ENCODE data around the gene LCN9.

DNA sequence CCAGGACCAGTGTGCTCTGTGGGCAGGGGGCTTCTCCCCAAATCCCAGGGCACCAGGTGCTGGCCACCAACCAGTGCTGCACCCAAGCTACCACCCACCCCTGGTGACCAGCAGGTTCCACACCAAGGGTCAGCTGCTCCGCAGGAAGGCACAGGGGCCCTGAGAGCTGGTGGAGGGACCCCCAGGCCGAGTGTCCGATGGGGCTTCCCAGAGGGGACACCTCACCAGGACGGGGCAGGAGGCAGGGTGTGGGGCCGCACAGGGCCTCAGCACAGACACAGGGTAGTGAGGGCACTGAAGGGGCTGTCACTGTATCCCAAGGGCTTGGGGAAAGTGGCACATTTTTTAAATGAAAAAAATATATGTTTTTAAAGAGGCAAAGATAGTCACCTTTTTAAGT is 18.1 kb downstream of the LCN9 start:
- TF ChIP-seq POLR2A (IDR thresholded peaks at IDR 0.05): no peak
- TF ChIP-seq, protein P1, sequence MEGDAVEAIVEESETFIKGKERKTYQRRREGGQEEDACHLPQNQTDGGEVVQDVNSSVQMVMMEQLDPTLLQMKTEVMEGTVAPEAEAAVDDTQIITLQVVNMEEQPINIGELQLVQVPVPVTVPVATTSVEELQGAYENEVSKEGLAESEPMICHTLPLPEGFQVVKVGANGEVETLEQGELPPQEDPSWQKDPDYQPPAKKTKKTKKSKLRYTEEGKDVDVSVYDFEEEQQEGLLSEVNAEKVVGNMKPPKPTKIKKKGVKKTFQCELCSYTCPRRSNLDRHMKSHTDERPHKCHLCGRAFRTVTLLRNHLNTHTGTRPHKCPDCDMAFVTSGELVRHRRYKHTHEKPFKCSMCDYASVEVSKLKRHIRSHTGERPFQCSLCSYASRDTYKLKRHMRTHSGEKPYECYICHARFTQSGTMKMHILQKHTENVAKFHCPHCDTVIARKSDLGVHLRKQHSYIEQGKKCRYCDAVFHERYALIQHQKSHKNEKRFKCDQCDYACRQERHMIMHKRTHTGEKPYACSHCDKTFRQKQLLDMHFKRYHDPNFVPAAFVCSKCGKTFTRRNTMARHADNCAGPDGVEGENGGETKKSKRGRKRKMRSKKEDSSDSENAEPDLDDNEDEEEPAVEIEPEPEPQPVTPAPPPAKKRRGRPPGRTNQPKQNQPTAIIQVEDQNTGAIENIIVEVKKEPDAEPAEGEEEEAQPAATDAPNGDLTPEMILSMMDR (IDR thresholded peaks at IDR 0.05): no peak
- no peak for TF ChIP-seq POLR2AphosphoS5 (IDR thresholded peaks at IDR 0.05; ENCODE audit: insufficient read depth in 1 of 2, low read depth in 1 of 2)

Measured in vagina (tissue), 2 donors.